Mesodermal cell (in vitro differentiated cells): Measurements from ENCODE around the gene ZNF800. TPM values are rescaled to one million over a fixed set of nuclear protein-coding genes. Genes with fewer than 3 reads are reported as not detected.
"Not testable (repeated sequence)": the region's sequence is repeated elsewhere in the genome, so short reads cannot be mapped to it uniquely, and the experiment has no call there.

ENCODE experiments used
- H3K27ac ChIP-seq: 2 replicates; pipeline ENCODE4 v1.7.0; 2013; ENCODE audit warnings: mild to moderate bottlenecking, low read depth, low read length, moderate library complexity; ENCODE audit not compliant: severe bottlenecking
- H3K36me3 ChIP-seq: 2 replicates; pipeline ENCODE4 v1.7.1; 2013; ENCODE audit warnings: mild to moderate bottlenecking, low read length, moderate library complexity; ENCODE audit not compliant: control insufficient read depth, insufficient read depth
- H3K4me1 ChIP-seq: one replicate; pipeline ENCODE4 v1.7.1; 2013; ENCODE audit warnings: mild to moderate bottlenecking, low read length; ENCODE audit not compliant: insufficient read depth, control insufficient read depth, poor library complexity, severe bottlenecking
- H3K4me3 ChIP-seq: 2 replicates; pipeline ENCODE4 v1.7.0; 2013; ENCODE audit warnings: low read length, control low read depth, mild to moderate bottlenecking; ENCODE audit not compliant: insufficient read depth, poor library complexity, severe bottlenecking; ENCODE audit errors: extremely low read depth
- H3K9me3 ChIP-seq: 2 replicates; pipeline ENCODE4 v1.7.1; 2013; ENCODE audit warnings: mild to moderate bottlenecking, low read length, moderate library complexity; ENCODE audit not compliant: control insufficient read depth
- WGBS, 2 experiments: methylation state at CpG; one replicate each; pipeline ENCODE4 v1.1.5; 2013; ENCODE audit warnings: missing lambda C conversion rate in 2 of 2; ENCODE audit not compliant: insufficient coverage in 2 of 2; 5-methylcytosine and 5-hydroxymethylcytosine counted together
- polyA plus RNA-seq, 2 experiments: library from polyadenylated mRNA; stranded (reverse); fragments of 50-300 nt; gene quantifications; one replicate each; pipeline ENCODE4 v1.2.3, GENCODE V29; 2013

Gene ZNF800
- polyA plus RNA-seq (2013, experiment 1 of 2) = 17.9 TPM
- 18.9 TPM for polyA plus RNA-seq (2013, experiment 2 of 2)

GRCh38 chr7:127392566-127393367 is at the start of gene ZNF800:
Gene ZNF800 (minus strand): TSS chr7:127392708. CDS start chr7:127391557, 1,151 bp downstream.
- Histone ChIP-seq H3K4me3 (peak within 1 kb of the TSS; percentile 96), H3K9me3 (no peaks in the 10 kb centered on the region), H3K27ac (peak within 1 kb of the TSS; percentile 72), H3K4me1 (no peaks in the 10 kb centered on the region), H3K36me3 (peaks cover 23% of the 10 kb centered on the region)
- 0% methylated on average over 28 to 34 of the region's 67 CpGs for WGBS, 2 experiments

- Histone ChIP-seq H3K9me3 (no peaks in the 10 kb centered on the region), H3K27ac (no peak overlapping the region), H3K36me3 (no peaks in the 10 kb centered on the region), H3K4me1 (peaks cover 10% of the 10 kb centered on the region), H3K4me3 (no peak overlapping the region)
- 78 to 93% methylated on average over 1 to 2 of the region's 2 CpGs for WGBS, 2 experiments
Observed at GRCh38 chr7:127440206-127440605, 47.7 kb upstream of the ZNF800 start.

DNA sequence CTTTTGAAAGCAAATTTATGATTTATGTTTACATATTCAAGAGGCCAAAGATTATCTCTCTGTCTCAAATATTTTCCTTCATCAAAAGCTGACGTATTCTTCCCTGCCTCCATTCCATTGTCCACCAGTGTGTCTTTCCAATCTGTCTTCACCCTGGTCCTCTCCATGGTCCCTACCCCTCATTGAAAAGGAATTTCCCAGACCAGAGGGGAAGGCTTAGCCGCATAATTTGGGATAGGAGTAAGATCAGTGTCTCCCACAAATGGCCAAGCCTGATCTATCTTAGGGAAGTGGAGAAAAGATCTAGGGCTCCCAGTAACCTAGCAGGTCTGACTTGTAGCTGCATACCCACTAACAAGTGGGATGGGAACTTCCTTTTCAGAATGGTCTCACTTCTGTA is 46.3 kb upstream of the ZNF800 start:
- WGBS, 2 experiments = 83 to 88% methylated on average over 1 of the region's 2 CpGs
- no peaks in the 10 kb centered on the region for H3K9me3 ChIP-seq
- H3K4me1 ChIP-seq = peaks cover 10% of the 10 kb centered on the region
- H3K36me3 ChIP-seq = no peaks in the 10 kb centered on the region
- no peak overlapping the region for H3K27ac ChIP-seq
- no peak overlapping the region for H3K4me3 ChIP-seq

DNA sequence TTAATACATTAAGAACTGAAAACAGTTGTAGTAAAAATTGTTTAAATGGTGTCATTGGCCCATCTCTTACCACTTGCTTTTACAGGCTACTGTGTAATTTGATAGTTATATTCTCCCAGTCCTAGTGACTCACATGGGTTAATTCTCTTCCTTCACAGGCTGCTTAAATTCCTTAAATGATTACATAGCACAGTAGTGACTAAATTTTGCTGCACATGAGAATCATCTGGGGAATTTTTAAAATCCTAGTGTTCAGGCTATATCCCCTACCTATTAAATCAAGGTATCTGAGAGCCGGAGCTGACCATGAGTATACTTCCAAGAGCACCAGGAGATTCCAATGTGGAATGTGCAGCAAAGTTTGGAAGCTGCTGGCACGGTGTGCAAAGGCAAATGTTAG is 45.3 kb upstream of the ZNF800 start:
- Histone ChIP-seq H3K4me3 (no peak overlapping the region), H3K9me3 (no peaks in the 10 kb centered on the region), H3K36me3 (no peaks in the 10 kb centered on the region), H3K27ac (no peak overlapping the region), H3K4me1 (peaks cover 10% of the 10 kb centered on the region)
- WGBS, 2 experiments = 79% methylated on average over 2 of the region's 2 CpGs; no CpG with 5 or more reads in 1 of the 2 experiments

DNA sequence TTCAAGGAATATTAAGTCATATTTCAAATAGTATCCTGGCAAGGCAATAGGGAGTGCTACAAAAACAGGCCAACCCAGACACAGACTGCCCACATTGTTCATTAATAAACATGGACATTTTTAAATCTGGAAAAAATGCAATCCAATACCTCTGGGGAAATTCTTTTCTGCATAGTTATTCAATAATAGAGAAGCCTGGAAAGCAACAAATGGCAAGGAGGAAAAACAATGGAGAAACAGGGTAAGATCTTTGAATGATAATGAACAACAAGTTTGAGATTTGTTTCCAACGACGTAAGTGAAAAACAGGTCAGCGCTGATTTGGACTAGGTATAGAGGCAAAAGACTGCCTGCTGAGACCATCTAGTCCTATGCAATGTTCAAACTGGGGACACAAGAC is 44.7 kb upstream of the ZNF800 start:
- Histone ChIP-seq H3K4me3 (no peak overlapping the region), H3K27ac (no peak overlapping the region)
- WGBS, 2 experiments = 75 to 93% methylated on average over 3 of the region's 3 CpGs

DNA sequence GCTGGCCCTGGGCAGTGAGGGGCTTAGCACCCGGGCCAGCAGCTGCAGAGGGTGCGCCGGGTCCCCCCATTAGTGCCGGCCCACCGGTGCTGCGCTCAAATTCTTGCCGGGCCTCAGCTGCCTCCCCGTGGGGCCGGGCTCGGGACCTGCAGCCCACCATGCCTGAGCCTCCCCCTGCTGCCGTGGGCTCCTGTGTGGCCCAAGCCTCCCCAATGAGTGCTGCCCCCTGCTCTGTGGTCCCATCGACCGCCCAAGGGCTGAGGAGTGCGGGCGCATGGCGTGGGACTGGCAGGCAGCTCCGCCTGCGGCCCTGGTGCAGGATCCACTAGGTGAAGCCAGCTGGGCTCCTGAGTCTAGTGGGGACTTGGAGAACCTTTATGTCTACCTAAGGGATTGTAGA is 36.8 kb upstream of the ZNF800 start:
- not testable (repeated sequence) for H3K4me3 ChIP-seq, H3K4me1 ChIP-seq, H3K27ac ChIP-seq, H3K9me3 ChIP-seq, H3K36me3 ChIP-seq
- WGBS, 2 experiments = 85 to 89% methylated on average over 15 to 18 of the region's 18 CpGs

More for the DNA sequence above, 44.7 kb upstream of the ZNF800 start:
- H3K36me3 ChIP-seq = no peaks in the 10 kb centered on the region
- H3K4me1 ChIP-seq = peaks cover 10% of the 10 kb centered on the region
- no peaks in the 10 kb centered on the region for H3K9me3 ChIP-seq

- Histone ChIP-seq H3K9me3 (no peaks in the 10 kb centered on the region), H3K4me1 (no peaks in the 10 kb centered on the region), H3K4me3 (no peak overlapping the region), H3K36me3 (no peaks in the 10 kb centered on the region), H3K27ac (no peak overlapping the region)
- WGBS, 2 experiments = 92 to 100% methylated on average over 1 of the region's 2 CpGs
Observed at GRCh38 chr7:127419196-127419595, 26.7 kb upstream of the ZNF800 start.

GRCh38 chr7:127418459-127418858 is 26.0 kb upstream of the ZNF800 start:
- H3K4me1 ChIP-seq = no peaks in the 10 kb centered on the region
- no peak overlapping the region for H3K27ac ChIP-seq
- WGBS, 2 experiments = 78% methylated on average over 1 of the region's 2 CpGs; no CpG with 5 or more reads in 1 of the 2 experiments
- H3K36me3 ChIP-seq = no peaks in the 10 kb centered on the region
- no peaks in the 10 kb centered on the region for H3K9me3 ChIP-seq
- H3K4me3 ChIP-seq = no peak overlapping the region

DNA sequence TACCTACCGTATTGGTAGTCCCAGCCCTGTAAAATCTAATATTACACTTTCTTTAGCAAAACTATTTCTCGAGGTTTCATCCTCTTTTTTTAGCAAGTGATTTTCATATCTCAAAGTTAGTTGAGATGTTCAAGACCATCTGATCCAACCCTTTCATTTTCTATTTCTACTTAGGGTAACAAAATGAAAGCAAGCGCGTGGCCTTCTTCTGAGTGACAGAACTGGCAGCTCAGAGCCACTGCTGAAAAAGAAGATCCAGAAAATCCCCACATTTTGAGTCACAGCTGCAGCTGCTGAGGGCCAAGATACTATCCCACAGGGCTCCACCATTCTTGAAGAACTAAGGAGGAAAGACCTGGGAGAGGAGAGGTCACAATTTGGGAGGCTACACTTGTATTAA is 24.8 kb upstream of the ZNF800 start:
- 80% methylated on average over 1 of the region's 4 CpGs for WGBS, 2 experiments
- Histone ChIP-seq H3K9me3 (no peaks in the 10 kb centered on the region), H3K4me3 (no peak overlapping the region), H3K36me3 (no peaks in the 10 kb centered on the region), H3K27ac (no peak overlapping the region), H3K4me1 (no peaks in the 10 kb centered on the region)

GRCh38 chr7:127415060-127415742 is 22.7 kb upstream of the ZNF800 start:
- 83 to 89% methylated on average over 1 to 3 of the region's 4 CpGs for WGBS, 2 experiments
- Histone ChIP-seq H3K4me3 (no peak overlapping the region), H3K4me1 (no peaks in the 10 kb centered on the region), H3K27ac (no peak overlapping the region), H3K36me3 (no peaks in the 10 kb centered on the region), H3K9me3 (no peaks in the 10 kb centered on the region)

DNA sequence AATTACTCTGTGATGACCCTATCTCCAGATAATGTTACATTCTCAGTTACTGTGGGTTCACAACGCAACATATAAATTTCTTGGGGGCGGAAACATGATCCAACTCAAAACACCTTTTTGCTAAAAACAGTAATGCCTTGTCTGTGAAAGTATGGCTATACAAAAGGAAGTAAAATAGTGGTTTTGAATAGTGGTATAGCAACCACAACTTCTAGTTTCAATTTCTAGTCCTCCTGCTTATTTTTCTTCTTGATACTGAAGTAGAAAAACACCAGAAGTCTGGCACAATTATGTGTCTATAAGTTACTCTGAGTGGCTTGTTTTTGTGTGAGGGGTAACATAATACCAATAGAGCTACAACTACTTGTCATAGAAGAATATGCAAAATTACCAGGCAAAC is 21.5 kb upstream of the ZNF800 start:
- Histone ChIP-seq H3K4me1 (no peaks in the 10 kb centered on the region), H3K4me3 (no peak overlapping the region), H3K9me3 (no peaks in the 10 kb centered on the region), H3K36me3 (no peaks in the 10 kb centered on the region), H3K27ac (no peak overlapping the region)
- 85% methylated on average over 2 of the region's 2 CpGs; no CpG with 5 or more reads in 1 of the 2 experiments for WGBS, 2 experiments
